Jurkat, Clone E6-1 (cell line): Measurements from ENCODE around the gene CATSPERD.
A peak's percentile ranks its signal among the peaks of the same experiment; 100 is the strongest.

Experiments used
- DNase-seq: peaks from one replicate; pipeline ENCODE4 v3.0.0-alpha.2; 2011; ENCODE audit warnings: low read depth, low spot score
- H3K4me3 ChIP-seq: 2 replicates; pipeline ENCODE4 v1.5.1; 2011; ENCODE audit warnings: mild to moderate bottlenecking, low read length, control low read depth, moderate library complexity

Gene CATSPERD

GRCh38 chr19:5798244-5798643 is 77.8 kb downstream of the CATSPERD start:
- DNase-seq: no peak

GRCh38 chr19:5799247-5800241 is 79.1 kb downstream of the CATSPERD start:
- H3K4me3 ChIP-seq: no peak overlapping the region
- peak; percentile 56 for DNase-seq

More at GRCh38 chr19:5798244-5798643, 77.8 kb downstream of the CATSPERD start:
- no peak overlapping the region for H3K4me3 ChIP-seq

GRCh38 chr19:5800361-5801270 is 80.2 kb downstream of the CATSPERD start:
- no peak overlapping the region for H3K4me3 ChIP-seq
- no peak for DNase-seq

GRCh38 chr19:5801796-5802619 is 81.6 kb downstream of the CATSPERD start:
- DNase-seq: no peak
- H3K4me3 ChIP-seq: no peak overlapping the region

GRCh38 chr19:5803441-5803751 is 83.0 kb downstream of the CATSPERD start:
- H3K4me3 ChIP-seq: peak overlapping the region; percentile 37
- DNase-seq: no peak

GRCh38 chr19:5803752-5804515 is 83.5 kb downstream of the CATSPERD start:
- peak; percentile 87 for DNase-seq
- peak overlapping the region; percentile 37 for H3K4me3 ChIP-seq

GRCh38 chr19:5804516-5805461 is 84.4 kb downstream of the CATSPERD start, which contains the start of gene NRTN:
TSS of gene NRTN (plus strand) at chr19:5805067. CDS start at chr19:5824166, 19,099 bp downstream.
- no peak for DNase-seq
- peak within 1 kb of the TSS; percentile 37 for H3K4me3 ChIP-seq

GRCh38 chr19:5805462-5806132 is 85.2 kb downstream of the CATSPERD start:
- no peak for DNase-seq
- peak overlapping the region; percentile 15; the same call in 1 of the 2 replicates for H3K4me3 ChIP-seq

GRCh38 chr19:5806133-5806489 is 85.7 kb downstream of the CATSPERD start:
- DNase-seq: no peak
- H3K4me3 ChIP-seq: no peak overlapping the region

- H3K4me3 ChIP-seq: no peak overlapping the region
- DNase-seq: no peak
These were observed 86.5 kb downstream of the CATSPERD start for GRCh38 chr19:5806905-5807304.

GRCh38 chr19:5808120-5808816 is 87.8 kb downstream of the CATSPERD start:
- no peak overlapping the region for H3K4me3 ChIP-seq
- DNase-seq: no peak

GRCh38 chr19:5809053-5809452 is 88.6 kb downstream of the CATSPERD start:
- DNase-seq: no peak

GRCh38 chr19:5809469-5809868 is 89.0 kb downstream of the CATSPERD start:
- H3K4me3 ChIP-seq: no peak overlapping the region
- no peak for DNase-seq

More at GRCh38 chr19:5809053-5809452, 88.6 kb downstream of the CATSPERD start:
- H3K4me3 ChIP-seq: no peak overlapping the region

- H3K4me3 ChIP-seq: no peak overlapping the region
- no peak for DNase-seq
These were observed 90.7 kb downstream of the CATSPERD start for GRCh38 chr19:5811117-5811516.

GRCh38 chr19:5814123-5814851 is 93.8 kb downstream of the CATSPERD start:
- DNase-seq: no peak

More at GRCh38 chr19:5814123-5814851, 93.8 kb downstream of the CATSPERD start:
- no peak overlapping the region for H3K4me3 ChIP-seq
